Measurements from ENCODE around the gene TXK.

- TF ChIP-seq, protein P1, sequence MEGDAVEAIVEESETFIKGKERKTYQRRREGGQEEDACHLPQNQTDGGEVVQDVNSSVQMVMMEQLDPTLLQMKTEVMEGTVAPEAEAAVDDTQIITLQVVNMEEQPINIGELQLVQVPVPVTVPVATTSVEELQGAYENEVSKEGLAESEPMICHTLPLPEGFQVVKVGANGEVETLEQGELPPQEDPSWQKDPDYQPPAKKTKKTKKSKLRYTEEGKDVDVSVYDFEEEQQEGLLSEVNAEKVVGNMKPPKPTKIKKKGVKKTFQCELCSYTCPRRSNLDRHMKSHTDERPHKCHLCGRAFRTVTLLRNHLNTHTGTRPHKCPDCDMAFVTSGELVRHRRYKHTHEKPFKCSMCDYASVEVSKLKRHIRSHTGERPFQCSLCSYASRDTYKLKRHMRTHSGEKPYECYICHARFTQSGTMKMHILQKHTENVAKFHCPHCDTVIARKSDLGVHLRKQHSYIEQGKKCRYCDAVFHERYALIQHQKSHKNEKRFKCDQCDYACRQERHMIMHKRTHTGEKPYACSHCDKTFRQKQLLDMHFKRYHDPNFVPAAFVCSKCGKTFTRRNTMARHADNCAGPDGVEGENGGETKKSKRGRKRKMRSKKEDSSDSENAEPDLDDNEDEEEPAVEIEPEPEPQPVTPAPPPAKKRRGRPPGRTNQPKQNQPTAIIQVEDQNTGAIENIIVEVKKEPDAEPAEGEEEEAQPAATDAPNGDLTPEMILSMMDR (conservative IDR thresholded peaks at IDR 0.05; ENCODE audit: low read length): no peak
- no peak for TF ChIP-seq EZH2phosphoT487 (IDR thresholded peaks at IDR 0.05; ENCODE audit: borderline replicate concordance)
Observed at GRCh38 chr4:48069026-48069425, 65.0 kb downstream of the TXK start.
